Stomach (tissue), 4 donors: Measurements from ENCODE around the gene DPYSL4.

Experiments
- CTCF ChIP-seq, 7 experiments: fragments of 450-650 bp in 4 of 7; fragments of 200-600 bp in 3 of 7; sonication (generic) in 3 of 7; IDR thresholded peaks; one replicate each; pipeline ENCODE4 v1.5.1; 2016 to 2019; ENCODE audit warnings: antibody characterized with exemption in 7 of 7, control low read depth in 2 of 7, mild to moderate bottlenecking in 1 of 7
- POLR2AphosphoS5 ChIP-seq, 3 donors: sonication (generic); formaldehyde crosslinking; IDR thresholded peaks; one replicate each; pipeline ENCODE4 v1.6.1; 2016; ENCODE audit warnings: antibody characterized with exemption in 3 of 3

- TF ChIP-seq CTCF (IDR thresholded peaks at IDR 0.05), result no peak
- TF ChIP-seq POLR2AphosphoS5 (IDR thresholded peaks at IDR 0.05), result no peak
Observed at GRCh38 chr10:132162590-132163277, 24.0 kb upstream of the DPYSL4 start.
